ENCODE measurements around the gene NRXN3. TPM values are rescaled to one million over a fixed set of nuclear protein-coding genes. Genes with fewer than 3 reads are reported as not detected.

The NRXN3 gene
- total RNA-seq, 1 experiment from 2014 or later, result not detected

- H3F3A ChIP-seq (ENCODE audit: insufficient read depth, low read depth), result no peaks in the 10 kb centered on the region
- H3K9me3 ChIP-seq (ENCODE audit: insufficient read depth, low read depth), result no peaks in the 10 kb centered on the region
- no peak for TF ChIP-seq CTCF (conservative IDR thresholded peaks at IDR 0.05)
- no peak for TF ChIP-seq EZH2 (IDR thresholded peaks at IDR 0.05; ENCODE audit: low read depth)
- no peak overlapping the region for H3K4me3 ChIP-seq
- H3K36me3 ChIP-seq (ENCODE audit: low read depth), result no peaks in the 10 kb centered on the region
- H3K9me2 ChIP-seq (ENCODE audit: insufficient read depth), result no peaks in the 10 kb centered on the region
- no TSS peak for BruUV-seq (replicated peaks)
- no peak for DNase-seq
- H3K27me3 ChIP-seq (ENCODE audit: insufficient read depth, low read depth), result no peaks in the 10 kb centered on the region
- H4K20me1 ChIP-seq (ENCODE audit: insufficient read depth), result no peaks in the 10 kb centered on the region
- H3K4me1 ChIP-seq (replicated peaks; ENCODE audit: insufficient read depth), result no peaks in the 10 kb centered on the region
- no peak overlapping the region for H3K4me2 ChIP-seq
- CTCF ChIA-PET, result no interaction called here
- H3K27ac ChIP-seq, result no peak overlapping the region
- no peak overlapping the region for H2AFZ ChIP-seq
- intact Hi-C loops (cut with micrococcal nuclease; ENCODE audit: unreplicated experiment), result no loop called here
- POLR2A ChIA-PET (ENCODE audit: unreplicated experiment), result no interaction called here
- no peaks in the 10 kb centered on the region for H3K79me2 ChIP-seq (ENCODE audit: low read depth)
These were observed 926.6 kb downstream of the NRXN3 start for GRCh38 chr14:79096811-79097210.

- Histone ChIP-seq H3K27ac (no peak overlapping the region), H3K4me2 (no peak overlapping the region), H3F3A (ENCODE audit: insufficient read depth, low read depth) (no peaks in the 10 kb centered on the region), H3K36me3 (ENCODE audit: low read depth) (no peaks in the 10 kb centered on the region), H3K27me3 (ENCODE audit: insufficient read depth, low read depth) (no peaks in the 10 kb centered on the region), H3K4me1 (replicated peaks; ENCODE audit: insufficient read depth) (no peaks in the 10 kb centered on the region), H3K4me3 (no peak overlapping the region), H3K9me3 (ENCODE audit: insufficient read depth, low read depth) (no peaks in the 10 kb centered on the region), H3K9me2 (ENCODE audit: insufficient read depth) (no peaks in the 10 kb centered on the region), H2AFZ (no peak overlapping the region), H4K20me1 (ENCODE audit: insufficient read depth) (no peaks in the 10 kb centered on the region), H3K79me2 (ENCODE audit: low read depth) (no peaks in the 10 kb centered on the region)
- no TSS peak for BruUV-seq (replicated peaks)
- CTCF ChIA-PET, result no interaction called here
- no peak for DNase-seq
- intact Hi-C loops (cut with micrococcal nuclease; ENCODE audit: unreplicated experiment), result no loop called here
- TF ChIP-seq EZH2 (IDR thresholded peaks at IDR 0.05; ENCODE audit: low read depth) (no peak), CTCF (conservative IDR thresholded peaks at IDR 0.05) (no peak)
- POLR2A ChIA-PET (ENCODE audit: unreplicated experiment), result no interaction called here
These were observed 928.2 kb downstream of the NRXN3 start for GRCh38 chr14:79098324-79098723.

GRCh38 chr14:79100578-79100977 is 930.4 kb downstream of the NRXN3 start:
- Histone ChIP-seq H2AFZ (no peak overlapping the region), H3K27ac (no peak overlapping the region), H4K20me1 (ENCODE audit: insufficient read depth) (no peaks in the 10 kb centered on the region), H3K36me3 (ENCODE audit: low read depth) (no peaks in the 10 kb centered on the region), H3K9me3 (ENCODE audit: insufficient read depth, low read depth) (no peaks in the 10 kb centered on the region), H3K4me1 (replicated peaks; ENCODE audit: insufficient read depth) (no peaks in the 10 kb centered on the region), H3K27me3 (ENCODE audit: insufficient read depth, low read depth) (no peaks in the 10 kb centered on the region), H3F3A (ENCODE audit: insufficient read depth, low read depth) (no peaks in the 10 kb centered on the region), H3K4me2 (no peak overlapping the region), H3K79me2 (ENCODE audit: low read depth) (no peaks in the 10 kb centered on the region), H3K4me3 (no peak overlapping the region), H3K9me2 (ENCODE audit: insufficient read depth) (no peaks in the 10 kb centered on the region)
- ChIA-PET CTCF (no interaction called here), POLR2A (ENCODE audit: unreplicated experiment) (no interaction called here)
- TF ChIP-seq EZH2 (IDR thresholded peaks at IDR 0.05; ENCODE audit: low read depth) (no peak), CTCF (conservative IDR thresholded peaks at IDR 0.05) (no peak)
- DNase-seq, result no peak
- intact Hi-C loops (cut with micrococcal nuclease; ENCODE audit: unreplicated experiment), result no loop called here
- no TSS peak for BruUV-seq (replicated peaks)

All from PC-9 (cell line).